Measurements from ENCODE around the gene L3MBTL3.

DNA sequence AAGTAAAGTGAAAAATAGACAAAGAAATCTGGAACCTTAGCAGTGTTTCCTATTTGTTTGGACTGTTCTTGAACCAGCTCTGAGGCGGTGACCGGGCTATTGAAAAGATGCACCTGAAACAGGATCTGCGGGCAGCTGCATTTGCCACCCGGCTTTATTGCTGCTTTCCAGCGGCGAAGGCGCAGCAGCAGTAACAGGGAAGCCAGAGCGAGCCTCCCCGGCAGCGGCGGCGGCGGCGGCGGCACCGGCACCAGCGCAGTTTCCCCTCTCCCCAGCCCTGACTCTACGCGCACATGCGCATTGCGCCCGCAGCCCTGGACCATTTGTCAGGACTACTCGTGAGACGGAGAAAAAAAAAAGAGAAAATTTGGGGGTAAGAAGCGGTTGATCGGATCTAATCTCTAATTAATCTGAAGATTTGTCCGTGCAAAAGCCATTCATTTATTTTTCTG lies at the start of gene L3MBTL3:
- TF ChIP-seq, protein P1, sequence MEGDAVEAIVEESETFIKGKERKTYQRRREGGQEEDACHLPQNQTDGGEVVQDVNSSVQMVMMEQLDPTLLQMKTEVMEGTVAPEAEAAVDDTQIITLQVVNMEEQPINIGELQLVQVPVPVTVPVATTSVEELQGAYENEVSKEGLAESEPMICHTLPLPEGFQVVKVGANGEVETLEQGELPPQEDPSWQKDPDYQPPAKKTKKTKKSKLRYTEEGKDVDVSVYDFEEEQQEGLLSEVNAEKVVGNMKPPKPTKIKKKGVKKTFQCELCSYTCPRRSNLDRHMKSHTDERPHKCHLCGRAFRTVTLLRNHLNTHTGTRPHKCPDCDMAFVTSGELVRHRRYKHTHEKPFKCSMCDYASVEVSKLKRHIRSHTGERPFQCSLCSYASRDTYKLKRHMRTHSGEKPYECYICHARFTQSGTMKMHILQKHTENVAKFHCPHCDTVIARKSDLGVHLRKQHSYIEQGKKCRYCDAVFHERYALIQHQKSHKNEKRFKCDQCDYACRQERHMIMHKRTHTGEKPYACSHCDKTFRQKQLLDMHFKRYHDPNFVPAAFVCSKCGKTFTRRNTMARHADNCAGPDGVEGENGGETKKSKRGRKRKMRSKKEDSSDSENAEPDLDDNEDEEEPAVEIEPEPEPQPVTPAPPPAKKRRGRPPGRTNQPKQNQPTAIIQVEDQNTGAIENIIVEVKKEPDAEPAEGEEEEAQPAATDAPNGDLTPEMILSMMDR (IDR thresholded peaks at IDR 0.05), result no peak
- TF ChIP-seq POLR2AphosphoS5 (IDR thresholded peaks at IDR 0.05), result peak; percentile 74
- TF ChIP-seq POLR2A (IDR thresholded peaks at IDR 0.05), result peak; percentile 21

Measured in prostate gland (tissue), 2 donors.